ENCODE results near the gene ADAMTS18.

Gene ADAMTS18

GRCh38 chr16:77403732-77404131 lies 31.1 kb downstream of the ADAMTS18 start:
- FAIRE-seq, result no peak
- no peak for TF ChIP-seq CTCF (IDR thresholded peaks at IDR 0.05; ENCODE audit: insufficient read depth, missing control alignments)
- DNase-seq (ENCODE audit: insufficient read length, low spot score), result no peak

GRCh38 chr16:77402672-77403071 lies 32.2 kb downstream of the ADAMTS18 start:
- FAIRE-seq (no peak), DNase-seq (ENCODE audit: insufficient read length, low spot score) (no peak)
- no peak for TF ChIP-seq CTCF (IDR thresholded peaks at IDR 0.05; ENCODE audit: insufficient read depth, missing control alignments)

GRCh38 chr16:77402118-77402517 lies 32.7 kb downstream of the ADAMTS18 start:
- no peak for DNase-seq (ENCODE audit: insufficient read length, low spot score)
- FAIRE-seq, result no peak
- TF ChIP-seq CTCF (IDR thresholded peaks at IDR 0.05; ENCODE audit: insufficient read depth, missing control alignments), result no peak

- no peak for DNase-seq (ENCODE audit: insufficient read length, low spot score)
- no peak for FAIRE-seq
- no peak for TF ChIP-seq CTCF (IDR thresholded peaks at IDR 0.05; ENCODE audit: insufficient read depth, missing control alignments)
Measured at GRCh38 chr16:77399546-77399945, 35.3 kb downstream of the ADAMTS18 start.

- FAIRE-seq, result no peak
- no peak for TF ChIP-seq CTCF (IDR thresholded peaks at IDR 0.05; ENCODE audit: insufficient read depth, missing control alignments)
- DNase-seq (ENCODE audit: insufficient read length, low spot score), result no peak
Measured at GRCh38 chr16:77399066-77399465, 35.8 kb downstream of the ADAMTS18 start.

- DNase-seq (ENCODE audit: insufficient read length, low spot score) (no peak), FAIRE-seq (no peak)
- TF ChIP-seq CTCF (IDR thresholded peaks at IDR 0.05; ENCODE audit: insufficient read depth, missing control alignments), result no peak
Measured at GRCh38 chr16:77398495-77398894, 36.3 kb downstream of the ADAMTS18 start.

GRCh38 chr16:77396461-77396860 lies 38.4 kb downstream of the ADAMTS18 start:
- TF ChIP-seq CTCF (IDR thresholded peaks at IDR 0.05; ENCODE audit: insufficient read depth, missing control alignments), result no peak
- FAIRE-seq (no peak), DNase-seq (ENCODE audit: insufficient read length, low spot score) (no peak)

Measured in D721Med (cell line).